ENCODE data around the gene NTHL1.

Gene NTHL1

GRCh38 chr16:2040041-2040786, 7.4 kb downstream of the NTHL1 start:
- Mint-ChIP-seq H3K27ac (peak overlapping the region; percentile 98 to 100 (median 99)), H3K4me3 (no peak overlapping the region), H3K27me3 (ENCODE audit: low read depth) (no peaks in the 10 kb centered on the region), H3K36me3 (ENCODE audit: low read depth) (no peaks in the 10 kb centered on the region), H3K4me1 (peaks cover 28% of the 10 kb centered on the region), H3K9me3 (no peaks in the 10 kb centered on the region)
- TF ChIP-seq CTCF (IDR thresholded peaks at IDR 0.05; ENCODE audit: unreplicated experiment in 3 of 3): no peak

DNA sequence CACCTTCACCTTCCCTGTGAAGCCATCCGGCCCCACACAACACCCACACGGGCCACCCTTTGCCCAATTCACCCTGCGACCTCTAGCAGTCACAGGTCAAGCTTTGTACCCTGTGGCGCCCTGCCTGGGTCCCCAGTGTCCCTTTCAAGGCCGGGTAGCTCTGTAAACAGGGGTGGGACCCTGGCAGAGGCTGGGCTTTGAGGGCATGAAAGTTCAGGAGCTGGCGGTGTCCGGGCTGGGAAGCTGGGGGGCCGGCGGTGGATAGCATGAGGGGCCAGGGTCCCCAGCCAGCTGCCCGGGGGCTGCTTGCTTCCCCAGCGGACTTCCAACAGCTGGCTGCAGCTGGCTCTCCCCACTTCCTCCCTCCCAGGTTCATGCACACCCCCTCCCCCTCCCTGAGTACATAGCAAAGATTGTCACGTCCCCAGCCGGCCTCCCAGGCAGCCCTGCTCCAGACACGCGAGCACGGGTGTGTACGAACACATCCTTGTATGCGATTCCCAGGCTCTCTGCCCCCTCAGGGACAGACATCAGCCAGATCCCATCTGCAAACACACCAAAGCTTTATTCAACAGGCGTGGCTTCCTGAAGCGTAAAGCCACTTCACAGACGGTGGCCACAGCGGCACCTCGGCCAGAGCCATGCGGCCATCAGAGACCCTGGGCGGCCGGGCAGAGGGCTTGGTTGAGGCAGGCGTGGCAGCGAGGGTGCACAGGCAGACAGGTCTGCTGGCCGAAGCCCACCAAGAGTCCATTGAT, 8.2 kb downstream of the NTHL1 start:
- Mint-ChIP-seq H3K4me1 (peaks cover 32% of the 10 kb centered on the region), H3K9me3 (no peaks in the 10 kb centered on the region), H3K4me3 (peak overlapping the region; percentile 66 to 75 (median 74)), H3K27me3 (ENCODE audit: low read depth) (no peaks in the 10 kb centered on the region), H3K36me3 (ENCODE audit: low read depth) (no peaks in the 10 kb centered on the region), H3K27ac (peak overlapping the region; percentile 98 to 100 (median 99))
- no peak for TF ChIP-seq CTCF (IDR thresholded peaks at IDR 0.05; ENCODE audit: unreplicated experiment in 3 of 3)

DNA sequence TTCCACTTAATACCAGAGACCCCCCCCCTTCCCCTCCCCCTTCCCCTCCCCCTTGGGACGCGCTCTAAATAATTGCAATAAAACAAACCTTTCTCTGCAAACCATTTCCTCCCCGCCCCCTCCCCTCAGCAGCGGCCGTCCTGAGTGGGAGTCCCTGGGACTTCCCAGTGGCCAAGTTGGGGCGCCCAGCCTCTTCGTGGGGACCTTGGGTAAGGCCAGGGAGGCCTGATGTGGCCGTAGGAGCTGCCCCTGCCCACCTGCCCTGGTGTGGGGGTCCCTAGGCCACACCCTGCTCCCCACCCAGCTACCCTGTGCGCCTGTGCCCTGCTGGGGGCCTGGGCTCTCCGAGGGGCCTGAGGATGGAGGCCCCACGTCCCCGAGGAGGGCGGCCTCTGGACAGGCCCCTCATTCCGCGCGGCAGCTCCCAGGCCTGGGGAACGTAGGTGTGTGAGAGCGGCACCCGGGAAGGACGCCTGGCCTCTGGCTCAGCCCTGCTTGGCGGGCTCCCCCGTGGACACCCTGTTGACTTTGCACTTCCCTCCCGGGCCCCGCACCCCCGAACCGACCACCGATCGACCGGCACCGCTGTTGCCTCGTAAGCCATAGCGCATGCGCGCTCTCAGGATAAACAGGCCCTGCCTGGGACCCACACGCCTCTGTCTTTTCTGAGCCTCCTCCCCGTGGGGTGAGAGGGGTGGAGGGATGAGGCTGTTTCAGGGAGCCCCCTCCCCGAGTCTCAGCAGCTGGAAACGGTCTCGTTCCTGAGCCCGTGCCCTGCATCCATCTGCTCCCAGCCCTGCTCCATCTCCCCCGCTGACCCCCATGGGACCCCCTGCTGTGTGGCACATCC, 9.0 kb downstream of the NTHL1 start:
- H3K27ac Mint-ChIP-seq: peak overlapping the region; percentile 98 to 100 (median 99)
- H3K27me3 Mint-ChIP-seq (ENCODE audit: low read depth): no peaks in the 10 kb centered on the region
- H3K9me3 Mint-ChIP-seq: no peaks in the 10 kb centered on the region
- peak overlapping the region; percentile 65 to 74 (median 69) for H3K4me3 Mint-ChIP-seq
- peaks cover 36% of the 10 kb centered on the region for H3K4me1 Mint-ChIP-seq
- no peaks in the 10 kb centered on the region for H3K36me3 Mint-ChIP-seq (ENCODE audit: low read depth)
- no peak for TF ChIP-seq CTCF (IDR thresholded peaks at IDR 0.05; ENCODE audit: unreplicated experiment in 3 of 3)

DNA sequence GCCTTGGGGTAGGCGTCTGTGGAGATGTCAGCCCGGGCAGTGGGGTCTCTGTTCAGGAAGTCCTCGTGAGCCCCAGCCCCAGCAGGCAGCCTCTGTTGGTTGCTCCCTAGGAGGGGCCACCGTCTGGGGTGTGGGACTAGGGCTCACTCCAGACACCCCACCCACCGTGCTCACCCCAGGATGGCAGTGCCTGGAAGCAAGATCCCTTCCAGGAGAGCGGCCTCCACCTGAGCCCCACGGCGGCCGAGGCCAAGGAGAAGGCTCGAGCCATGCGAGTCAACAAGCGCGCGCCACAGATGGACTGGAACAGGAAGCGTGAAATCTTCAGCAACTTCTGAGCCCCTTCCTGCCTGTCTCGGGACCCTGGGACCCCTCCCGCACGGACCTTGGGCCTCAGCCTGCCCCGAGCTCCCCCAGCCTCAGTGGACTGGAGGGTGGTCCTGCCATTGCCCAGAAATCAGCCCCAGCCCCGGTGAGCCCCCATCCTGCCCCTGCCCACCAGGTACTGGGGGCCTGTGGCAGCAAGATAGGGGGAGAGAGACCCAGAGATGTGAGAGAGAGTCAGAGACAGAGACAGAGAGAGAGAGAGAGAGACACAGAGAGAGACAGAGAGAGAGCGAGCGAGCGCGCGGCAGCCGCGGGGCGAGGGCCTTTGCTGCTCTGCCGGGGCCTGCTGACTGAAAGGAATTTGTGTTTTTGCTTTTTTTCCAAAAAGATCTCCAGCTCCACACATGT, 9.8 kb downstream of the NTHL1 start:
- peak overlapping the region; percentile 98 to 100 (median 99) for H3K27ac Mint-ChIP-seq
- H3K4me3 Mint-ChIP-seq: peak overlapping the region; percentile 57 to 62 (median 62)
- no peaks in the 10 kb centered on the region for H3K27me3 Mint-ChIP-seq (ENCODE audit: low read depth)
- H3K9me3 Mint-ChIP-seq: no peaks in the 10 kb centered on the region
- H3K36me3 Mint-ChIP-seq (ENCODE audit: low read depth): no peaks in the 10 kb centered on the region
- no peak for TF ChIP-seq CTCF (IDR thresholded peaks at IDR 0.05; ENCODE audit: unreplicated experiment in 3 of 3)
- H3K4me1 Mint-ChIP-seq: peaks cover 31% of the 10 kb centered on the region

DNA sequence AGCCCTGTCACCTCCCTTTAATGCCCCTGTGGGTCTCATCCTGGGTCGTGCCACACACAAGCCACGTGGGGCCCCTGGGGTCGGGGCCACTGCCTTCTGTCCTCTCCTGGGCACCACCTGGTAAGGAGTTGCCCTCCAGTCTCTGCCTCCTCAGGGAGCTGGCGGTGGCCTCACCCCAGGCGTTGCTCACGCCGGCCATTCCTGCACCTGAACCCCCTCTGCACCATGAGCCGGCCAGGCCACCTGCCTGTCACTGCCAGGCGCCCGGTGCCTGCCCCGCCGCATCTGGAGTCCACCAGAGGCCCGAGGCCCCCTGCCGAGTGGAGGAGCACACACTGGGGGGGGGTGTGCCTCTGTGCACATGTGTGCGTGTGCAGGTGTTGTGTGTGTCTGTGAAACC, 10.5 kb downstream of the NTHL1 start:
- peak overlapping the region; percentile 98 to 100 (median 99) for H3K27ac Mint-ChIP-seq
- H3K36me3 Mint-ChIP-seq (ENCODE audit: low read depth): no peaks in the 10 kb centered on the region
- H3K27me3 Mint-ChIP-seq (ENCODE audit: low read depth): no peaks in the 10 kb centered on the region
- no peak overlapping the region for H3K4me3 Mint-ChIP-seq
- no peaks in the 10 kb centered on the region for H3K9me3 Mint-ChIP-seq
- TF ChIP-seq CTCF (IDR thresholded peaks at IDR 0.05; ENCODE audit: unreplicated experiment in 3 of 3): no peak
- peaks cover 31% of the 10 kb centered on the region for H3K4me1 Mint-ChIP-seq

Data from nephron (organoid).